ENCODE data around the gene SGMS1.

GRCh38 chr10:50438049-50438936 lies 185.5 kb downstream of the SGMS1 start:
- TF ChIP-seq REST (IDR thresholded peaks at IDR 0.05) (no peak), MAZ (IDR thresholded peaks at IDR 0.05; ENCODE audit: borderline replicate concordance, low read depth, low read length) (no peak)

All from A549 (cell line).